ENCODE data around the gene ASTN2. TPM values are rescaled to one million over a fixed set of nuclear protein-coding genes. Genes with fewer than 3 reads are reported as not detected.

Gene ASTN2
- polyA plus RNA-seq, 1 donor from 2014 or later: 6.8 TPM

DNA sequence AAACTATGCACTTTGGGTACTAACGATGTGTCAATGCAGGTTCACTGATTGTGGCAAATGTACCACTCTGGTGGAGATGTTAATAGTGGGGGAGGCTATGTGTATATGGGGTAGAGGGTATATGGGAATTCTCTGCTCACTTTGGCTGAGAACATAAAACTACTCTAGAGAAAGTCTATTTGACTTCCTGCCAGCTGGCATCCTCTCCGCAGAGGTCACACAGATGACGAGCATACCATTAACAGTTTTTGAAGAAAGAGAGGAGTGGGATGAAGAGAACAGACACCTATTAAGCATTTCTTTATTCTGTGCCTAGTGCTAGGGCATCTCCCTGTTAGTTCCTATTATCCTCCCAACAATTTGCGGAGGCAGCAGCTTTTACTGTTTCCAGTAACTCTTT, 786.1 kb downstream of the ASTN2 start:
- Histone ChIP-seq H3K9ac (ENCODE audit: low read length) (no peak overlapping the region), H3F3A (ENCODE audit: insufficient read depth, low read length, poor library complexity, severe bottlenecking) (no peaks in the 10 kb centered on the region), H3K9me3 (ENCODE audit: low read length) (no peaks in the 10 kb centered on the region), H2AFZ (ENCODE audit: low read depth, low read length) (no peak overlapping the region), H3K4me3 (ENCODE audit: low read length) (no peak overlapping the region), H4K20me1 (ENCODE audit: insufficient read depth) (no peaks in the 10 kb centered on the region), H3K4me2 (ENCODE audit: low read length) (no peak overlapping the region), H3K9me2 (ENCODE audit: insufficient read depth, low read length) (no peaks in the 10 kb centered on the region), H3K27ac (ENCODE audit: low read length) (no peak overlapping the region), H3K36me3 (ENCODE audit: insufficient read depth, low read length) (no peaks in the 10 kb centered on the region), H3K79me2 (replicated peaks; ENCODE audit: insufficient read depth, low read length) (no peaks in the 10 kb centered on the region), H3K27me3 (ENCODE audit: insufficient read depth, low read depth, low read length) (no peaks in the 10 kb centered on the region)
- TF ChIP-seq EP300 (conservative IDR thresholded peaks at IDR 0.05; ENCODE audit: poor library complexity, severe bottlenecking) (no peak), SMC3 (conservative IDR thresholded peaks at IDR 0.05; ENCODE audit: poor library complexity) (no peak), RAD21 (conservative IDR thresholded peaks at IDR 0.05) (no peak), MXI1 (conservative IDR thresholded peaks at IDR 0.05; ENCODE audit: poor library complexity, severe bottlenecking) (no peak)
- TF ChIP-seq, protein P1, sequence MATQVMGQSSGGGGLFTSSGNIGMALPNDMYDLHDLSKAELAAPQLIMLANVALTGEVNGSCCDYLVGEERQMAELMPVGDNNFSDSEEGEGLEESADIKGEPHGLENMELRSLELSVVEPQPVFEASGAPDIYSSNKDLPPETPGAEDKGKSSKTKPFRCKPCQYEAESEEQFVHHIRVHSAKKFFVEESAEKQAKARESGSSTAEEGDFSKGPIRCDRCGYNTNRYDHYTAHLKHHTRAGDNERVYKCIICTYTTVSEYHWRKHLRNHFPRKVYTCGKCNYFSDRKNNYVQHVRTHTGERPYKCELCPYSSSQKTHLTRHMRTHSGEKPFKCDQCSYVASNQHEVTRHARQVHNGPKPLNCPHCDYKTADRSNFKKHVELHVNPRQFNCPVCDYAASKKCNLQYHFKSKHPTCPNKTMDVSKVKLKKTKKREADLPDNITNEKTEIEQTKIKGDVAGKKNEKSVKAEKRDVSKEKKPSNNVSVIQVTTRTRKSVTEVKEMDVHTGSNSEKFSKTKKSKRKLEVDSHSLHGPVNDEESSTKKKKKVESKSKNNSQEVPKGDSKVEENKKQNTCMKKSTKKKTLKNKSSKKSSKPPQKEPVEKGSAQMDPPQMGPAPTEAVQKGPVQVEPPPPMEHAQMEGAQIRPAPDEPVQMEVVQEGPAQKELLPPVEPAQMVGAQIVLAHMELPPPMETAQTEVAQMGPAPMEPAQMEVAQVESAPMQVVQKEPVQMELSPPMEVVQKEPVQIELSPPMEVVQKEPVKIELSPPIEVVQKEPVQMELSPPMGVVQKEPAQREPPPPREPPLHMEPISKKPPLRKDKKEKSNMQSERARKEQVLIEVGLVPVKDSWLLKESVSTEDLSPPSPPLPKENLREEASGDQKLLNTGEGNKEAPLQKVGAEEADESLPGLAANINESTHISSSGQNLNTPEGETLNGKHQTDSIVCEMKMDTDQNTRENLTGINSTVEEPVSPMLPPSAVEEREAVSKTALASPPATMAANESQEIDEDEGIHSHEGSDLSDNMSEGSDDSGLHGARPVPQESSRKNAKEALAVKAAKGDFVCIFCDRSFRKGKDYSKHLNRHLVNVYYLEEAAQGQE (IDR thresholded peaks at IDR 0.05; ENCODE audit: borderline replicate concordance): no peak

DNA sequence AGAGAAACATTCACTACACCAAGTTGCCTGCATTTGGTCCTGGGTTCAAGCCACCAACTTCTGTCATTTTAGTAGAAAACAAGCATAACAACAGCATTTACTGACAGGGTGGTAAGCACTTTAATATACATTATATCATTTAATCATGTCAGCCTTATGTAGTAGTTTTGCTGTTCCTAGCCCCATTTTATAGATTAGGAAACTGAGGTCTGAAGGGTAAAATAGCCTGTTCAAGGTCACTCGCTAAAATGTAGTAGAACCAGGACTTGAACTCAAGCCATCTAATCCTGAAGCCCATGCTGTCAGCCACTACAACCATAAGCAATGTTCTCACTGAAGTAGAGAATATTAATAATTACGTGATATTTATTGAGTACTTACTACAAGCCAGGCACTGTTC, 787.4 kb downstream of the ASTN2 start:
- Histone ChIP-seq H3F3A (ENCODE audit: insufficient read depth, low read length, poor library complexity, severe bottlenecking) (no peaks in the 10 kb centered on the region), H4K20me1 (ENCODE audit: insufficient read depth) (no peaks in the 10 kb centered on the region), H3K9me3 (ENCODE audit: low read length) (no peaks in the 10 kb centered on the region), H3K27me3 (ENCODE audit: insufficient read depth, low read depth, low read length) (no peaks in the 10 kb centered on the region), H3K36me3 (ENCODE audit: insufficient read depth, low read length) (no peaks in the 10 kb centered on the region), H3K9ac (ENCODE audit: low read length) (no peak overlapping the region), H3K4me3 (ENCODE audit: low read length) (no peak overlapping the region), H3K79me2 (replicated peaks; ENCODE audit: insufficient read depth, low read length) (no peaks in the 10 kb centered on the region), H3K27ac (ENCODE audit: low read length) (no peak overlapping the region), H3K9me2 (ENCODE audit: insufficient read depth, low read length) (no peaks in the 10 kb centered on the region), H3K4me2 (ENCODE audit: low read length) (no peak overlapping the region), H2AFZ (ENCODE audit: low read depth, low read length) (no peak overlapping the region)
- TF ChIP-seq EP300 (conservative IDR thresholded peaks at IDR 0.05; ENCODE audit: poor library complexity, severe bottlenecking) (no peak), POLR2AphosphoS5 (IDR thresholded peaks at IDR 0.05) (no peak), SMC3 (conservative IDR thresholded peaks at IDR 0.05; ENCODE audit: poor library complexity) (no peak), TAF1 (IDR thresholded peaks at IDR 0.05; ENCODE audit: low read depth) (no peak), RAD21 (conservative IDR thresholded peaks at IDR 0.05) (no peak), EZH2 (IDR thresholded peaks at IDR 0.05; ENCODE audit: borderline replicate concordance, insufficient read depth, low read length, poor library complexity, severe bottlenecking) (no peak), MXI1 (conservative IDR thresholded peaks at IDR 0.05; ENCODE audit: poor library complexity, severe bottlenecking) (no peak)
- TF ChIP-seq, protein P2, sequence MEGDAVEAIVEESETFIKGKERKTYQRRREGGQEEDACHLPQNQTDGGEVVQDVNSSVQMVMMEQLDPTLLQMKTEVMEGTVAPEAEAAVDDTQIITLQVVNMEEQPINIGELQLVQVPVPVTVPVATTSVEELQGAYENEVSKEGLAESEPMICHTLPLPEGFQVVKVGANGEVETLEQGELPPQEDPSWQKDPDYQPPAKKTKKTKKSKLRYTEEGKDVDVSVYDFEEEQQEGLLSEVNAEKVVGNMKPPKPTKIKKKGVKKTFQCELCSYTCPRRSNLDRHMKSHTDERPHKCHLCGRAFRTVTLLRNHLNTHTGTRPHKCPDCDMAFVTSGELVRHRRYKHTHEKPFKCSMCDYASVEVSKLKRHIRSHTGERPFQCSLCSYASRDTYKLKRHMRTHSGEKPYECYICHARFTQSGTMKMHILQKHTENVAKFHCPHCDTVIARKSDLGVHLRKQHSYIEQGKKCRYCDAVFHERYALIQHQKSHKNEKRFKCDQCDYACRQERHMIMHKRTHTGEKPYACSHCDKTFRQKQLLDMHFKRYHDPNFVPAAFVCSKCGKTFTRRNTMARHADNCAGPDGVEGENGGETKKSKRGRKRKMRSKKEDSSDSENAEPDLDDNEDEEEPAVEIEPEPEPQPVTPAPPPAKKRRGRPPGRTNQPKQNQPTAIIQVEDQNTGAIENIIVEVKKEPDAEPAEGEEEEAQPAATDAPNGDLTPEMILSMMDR (IDR thresholded peaks at IDR 0.05; ENCODE audit: poor library complexity, severe bottlenecking): no peak
- TF ChIP-seq, protein P1 (IDR thresholded peaks at IDR 0.05; ENCODE audit: borderline replicate concordance): no peak
